Activated naive CD4-positive, alpha-beta T cell treated with anti-CD3 and anti-CD28 coated beads, Interleukin-2, amount 50 U/mL, for 72 hours (primary cell): Measurements from ENCODE around the gene DNAH10. TPM values are rescaled to one million over a fixed set of nuclear protein-coding genes. Genes with fewer than 3 reads are reported as not detected.
A peak's percentile ranks its signal among the peaks of the same experiment; 100 is the strongest.
"Not testable (repeated sequence)": the region's sequence is repeated elsewhere in the genome, so short reads cannot be mapped to it uniquely, and the experiment has no call there.

Source experiments
- ATAC-seq, 2 donors: fragments of 150-1000 bp; cut with Tn5 transposase; 2 replicates each; pipeline ENCODE4 v1.10.0; 2021; ENCODE audit warnings: mild to moderate bottlenecking in 2 of 2, moderate library complexity in 2 of 2
- DNase-seq, 2 donors: peaks; one replicate each; pipeline ENCODE4 v3.0.0; 2021 to 2022; ENCODE audit warnings: low spot score in 2 of 2
- H3K27ac Mint-ChIP-seq, 2 donors: one replicate each; pipeline ENCODE4 v1.8.0; 2022; ENCODE audit warnings: mild to moderate bottlenecking in 2 of 2, mixed read lengths in 2 of 2
- H3K36me3 Mint-ChIP-seq, 2 donors: one replicate each; pipeline ENCODE4 v1.8.0; 2022; ENCODE audit warnings: mixed read lengths in 2 of 2
- H3K9me3 Mint-ChIP-seq, 2 donors: one replicate each; pipeline ENCODE4 v1.8.0; 2022; ENCODE audit warnings: mixed read lengths in 2 of 2
- total RNA-seq, 2 donors: library from RNA; stranded (reverse); gene quantifications; one replicate each; pipeline ENCODE4 v1.2.3, GENCODE V29; 2022

Gene DNAH10
- total RNA-seq, 2 donors from 2014 or later, result 0.27 to 1.0 TPM

DNA sequence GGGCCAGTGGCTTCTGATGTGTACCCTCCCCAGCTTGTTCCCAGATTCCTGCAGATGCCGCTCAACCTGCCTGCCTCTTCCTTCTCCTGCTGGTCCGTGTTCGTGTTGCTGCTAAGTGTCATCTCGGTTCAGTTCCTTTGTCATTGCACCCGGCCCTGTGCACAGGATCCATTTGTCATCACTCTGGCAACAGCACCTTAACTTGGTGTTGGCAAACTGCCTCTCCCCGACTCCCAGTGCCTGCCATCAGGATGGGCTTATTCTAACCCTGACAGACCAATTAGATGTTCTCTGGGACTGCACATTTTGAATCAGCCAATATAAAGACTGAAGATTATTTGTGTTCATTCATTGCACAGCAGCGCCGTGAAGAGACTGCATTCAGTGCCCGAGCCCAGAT is 137.3 kb downstream of the DNAH10 start:
- H3K27ac Mint-ChIP-seq, result no peak overlapping the region

GRCh38 chr12:123900871-123901376 is 138.8 kb downstream of the DNAH10 start:
- Mint-ChIP-seq H3K27ac (peak overlapping the region; percentile 6 to 79), H3K9me3 (no peaks in the 10 kb centered on the region), H3K36me3 (no peaks in the 10 kb centered on the region)
- peak; percentile 45 to 64 for ATAC-seq
- DNase-seq, result no peak

More for the DNA sequence above, 137.3 kb downstream of the DNAH10 start:
- ATAC-seq (no peak), DNase-seq (no peak)
- no peaks in the 10 kb centered on the region for H3K9me3 Mint-ChIP-seq
- no peaks in the 10 kb centered on the region for H3K36me3 Mint-ChIP-seq

DNA sequence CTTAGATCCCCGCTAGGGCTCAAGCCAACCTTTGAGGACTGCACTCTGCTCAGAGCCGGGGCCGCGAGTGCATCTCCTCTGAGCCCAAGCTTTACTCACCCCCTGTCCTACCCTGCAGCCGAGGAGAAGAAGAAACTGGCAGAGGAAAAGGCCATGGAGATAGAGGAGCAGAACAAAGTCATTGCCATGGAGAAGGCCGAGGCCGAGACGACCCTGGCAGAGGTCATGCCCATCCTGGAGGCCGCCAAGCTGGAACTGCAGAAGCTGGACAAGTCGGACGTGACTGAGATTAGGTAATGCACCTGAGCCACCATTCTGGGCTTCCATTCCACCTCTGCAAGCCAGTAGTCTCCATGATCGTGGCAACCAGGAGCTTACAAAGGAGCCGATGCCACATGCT is 140.7 kb downstream of the DNAH10 start:
- H3K36me3 Mint-ChIP-seq, result no peaks in the 10 kb centered on the region
- DNase-seq (no peak), ATAC-seq (no peak)
- H3K9me3 Mint-ChIP-seq, result no peaks in the 10 kb centered on the region
- no peak overlapping the region for H3K27ac Mint-ChIP-seq

- Mint-ChIP-seq H3K27ac (peak overlapping the region in 1 of 2 donors; percentile 44), H3K9me3 (no peaks in the 10 kb centered on the region), H3K36me3 (no peaks in the 10 kb centered on the region)
- ATAC-seq, result no peak
- DNase-seq, result no peak
These were observed 141.4 kb downstream of the DNAH10 start for GRCh38 chr12:123903301-123904065.

GRCh38 chr12:123905319-123905925 is 143.3 kb downstream of the DNAH10 start:
- ATAC-seq, result peak; percentile 53 to 57
- H3K27ac Mint-ChIP-seq, result no peak overlapping the region

GRCh38 chr12:123906711-123907420 is 144.8 kb downstream of the DNAH10 start:
- no peaks in the 10 kb centered on the region for H3K36me3 Mint-ChIP-seq
- no peak overlapping the region for H3K27ac Mint-ChIP-seq
- no peaks in the 10 kb centered on the region for H3K9me3 Mint-ChIP-seq
- DNase-seq (no peak), ATAC-seq (no peak)

More at GRCh38 chr12:123905319-123905925, 143.3 kb downstream of the DNAH10 start:
- no peaks in the 10 kb centered on the region for H3K36me3 Mint-ChIP-seq
- DNase-seq, result peak in 1 of 2 donors; percentile 72
- no peaks in the 10 kb centered on the region for H3K9me3 Mint-ChIP-seq

- Mint-ChIP-seq H3K9me3 (no peaks in the 10 kb centered on the region), H3K27ac (peak overlapping the region; percentile 1 to 3), H3K36me3 (no peaks in the 10 kb centered on the region)
- ATAC-seq (no peak), DNase-seq (no peak)
These were observed 145.8 kb downstream of the DNAH10 start for GRCh38 chr12:123907726-123908476.

- ATAC-seq (no peak), DNase-seq (no peak)
- Mint-ChIP-seq H3K9me3 (no peaks in the 10 kb centered on the region), H3K36me3 (no peaks in the 10 kb centered on the region), H3K27ac (no peak overlapping the region)
These were observed 147.0 kb downstream of the DNAH10 start for GRCh38 chr12:123908884-123909725.

DNA sequence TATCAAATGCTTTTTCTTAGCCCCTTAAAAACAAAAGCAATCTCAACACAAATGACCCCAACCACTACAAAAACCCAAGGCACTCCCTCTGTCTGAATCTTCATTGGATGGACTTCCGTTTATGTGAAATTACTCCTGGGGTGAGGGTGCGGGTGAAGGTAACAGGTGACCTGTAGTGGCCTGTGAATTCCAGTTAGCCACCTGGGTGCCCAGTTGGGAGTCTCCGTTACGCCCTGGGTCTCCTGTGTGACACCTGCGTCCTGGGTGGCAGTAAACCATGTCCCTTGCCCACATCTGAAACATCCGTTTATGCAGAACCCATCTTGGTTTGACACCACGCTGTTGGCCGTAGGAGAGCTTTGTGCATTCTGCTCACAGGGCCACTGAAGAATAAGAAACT is 148.0 kb downstream of the DNAH10 start:
- ATAC-seq (peak in 1 of 2 donors; percentile 12), DNase-seq (no peak)
- Mint-ChIP-seq H3K36me3 (no peaks in the 10 kb centered on the region), H3K9me3 (no peaks in the 10 kb centered on the region), H3K27ac (no peak overlapping the region)

- no peak for DNase-seq
- ATAC-seq, result peak; percentile 52 to 68
- Mint-ChIP-seq H3K36me3 (no peaks in the 10 kb centered on the region), H3K27ac (peak overlapping the region in 1 of 2 donors; percentile 90), H3K9me3 (no peaks in the 10 kb centered on the region)
These were observed 148.7 kb downstream of the DNAH10 start for GRCh38 chr12:123910761-123911193.

DNA sequence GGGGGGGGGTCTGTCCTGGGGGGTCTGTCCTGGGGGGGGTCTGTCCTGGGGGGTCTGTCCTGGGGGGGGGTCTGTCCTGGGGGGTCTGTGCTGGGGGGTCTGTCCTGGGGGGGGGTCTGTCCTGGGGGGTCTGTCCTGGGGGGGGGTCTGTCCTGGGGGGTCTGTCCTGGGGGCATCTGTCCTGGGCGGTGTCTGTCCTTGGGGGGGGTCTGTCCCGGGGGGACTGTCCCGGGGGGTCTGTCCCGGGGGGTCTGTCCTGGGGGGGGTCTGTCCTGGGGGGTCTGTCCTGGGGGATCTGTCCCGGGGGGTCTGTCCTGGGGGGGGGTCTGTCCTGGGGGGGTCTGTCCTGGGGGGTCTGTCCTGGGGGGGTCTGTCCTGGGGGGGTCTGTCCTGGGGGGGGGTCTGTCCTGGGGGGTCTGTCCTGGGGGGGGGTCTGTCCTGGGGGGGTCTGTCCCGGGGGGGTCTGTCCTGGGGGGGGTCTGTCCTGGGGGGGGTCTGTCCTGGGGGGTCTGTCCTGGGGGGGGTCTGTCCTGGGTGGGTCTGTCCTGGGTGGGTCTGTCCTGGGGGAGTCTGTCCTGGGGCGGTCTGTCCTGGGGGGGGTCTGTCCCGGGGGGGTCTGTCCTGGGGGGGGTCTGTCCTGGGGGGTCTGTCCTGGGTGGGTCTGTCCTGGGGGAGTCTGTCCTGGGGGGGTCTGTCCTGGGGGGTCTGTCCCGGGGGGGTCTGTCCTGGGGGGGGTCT is 149.7 kb downstream of the DNAH10 start:
- H3K36me3 Mint-ChIP-seq, ATAC-seq, H3K27ac Mint-ChIP-seq, H3K9me3 Mint-ChIP-seq, DNase-seq: not testable (repeated sequence)

DNA sequence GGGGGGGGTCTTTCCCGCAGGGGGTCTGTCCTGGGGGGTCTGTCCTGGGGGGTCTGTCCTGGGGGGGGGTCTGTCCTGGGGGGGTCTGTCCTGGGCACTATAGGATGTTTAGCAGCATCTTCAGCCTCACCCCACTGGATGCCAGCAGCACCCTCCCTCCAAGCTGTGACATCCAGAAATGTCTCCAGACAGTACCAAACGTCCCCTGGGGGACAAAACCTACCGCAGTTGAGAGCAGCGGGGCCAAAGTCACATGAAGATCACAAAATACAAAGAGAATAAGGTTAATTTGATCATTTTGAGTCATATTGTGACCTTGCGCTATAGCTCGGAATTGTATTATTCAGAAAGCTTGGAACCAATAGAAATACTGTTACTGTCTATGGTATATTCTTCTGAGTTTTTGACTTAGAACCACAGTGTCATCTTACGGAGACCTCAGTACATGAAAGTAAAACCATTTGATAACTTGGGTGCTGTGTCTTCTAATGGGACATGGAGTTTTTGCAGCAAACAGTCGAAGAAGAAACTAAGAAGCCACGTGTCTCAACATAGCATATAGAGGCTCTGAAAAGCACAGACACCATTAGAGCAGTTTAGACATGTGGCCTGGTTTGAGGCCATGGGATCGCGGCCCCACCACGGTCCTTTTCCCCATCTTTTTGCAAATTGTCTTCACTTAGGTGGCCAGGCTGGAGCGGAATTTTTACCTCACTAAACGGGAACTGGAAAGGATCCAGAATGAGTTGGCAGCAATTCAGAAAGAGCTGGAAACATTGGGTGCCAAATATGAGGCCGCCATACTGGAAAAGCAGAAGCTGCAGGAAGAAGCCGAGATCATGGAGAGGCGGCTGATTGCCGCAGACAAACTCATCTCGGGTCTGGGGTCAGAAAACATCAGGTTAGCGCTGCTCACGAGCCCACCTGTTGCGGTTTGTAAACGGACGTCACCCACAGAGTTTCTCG is 150.6 kb downstream of the DNAH10 start:
- no peaks in the 10 kb centered on the region for H3K9me3 Mint-ChIP-seq
- DNase-seq (no peak), ATAC-seq (peak in 1 of 2 donors; percentile 12)
- no peaks in the 10 kb centered on the region for H3K36me3 Mint-ChIP-seq
- H3K27ac Mint-ChIP-seq, result peak overlapping the region in 1 of 2 donors; percentile 85

- Mint-ChIP-seq H3K27ac (no peak overlapping the region), H3K9me3 (no peaks in the 10 kb centered on the region), H3K36me3 (no peaks in the 10 kb centered on the region)
- no peak for ATAC-seq
- DNase-seq, result no peak
These were observed 152.7 kb downstream of the DNAH10 start for GRCh38 chr12:123914726-123915333.

- Mint-ChIP-seq H3K36me3 (no peaks in the 10 kb centered on the region), H3K9me3 (no peaks in the 10 kb centered on the region), H3K27ac (peak overlapping the region; percentile 6 to 17)
- DNase-seq, result peak in 1 of 2 donors; percentile 55
- peak; percentile 99 for ATAC-seq
These were observed 154.6 kb downstream of the DNAH10 start for GRCh38 chr12:123916729-123917128.
